ENCODE results near the gene TEPSIN. TPM values are rescaled to one million over a fixed set of nuclear protein-coding genes. Genes with fewer than 3 reads are reported as not detected.

Gene TEPSIN
- total and polyA plus RNA-seq, 2 donors (not counting 3 experiments of a cell fraction or from before 2014, with no cell fraction given): 41.6 to 45.3 TPM

- Histone ChIP-seq H3K4me1 (ENCODE audit: control insufficient read depth, extremely low read depth, insufficient read depth, low read length) (peaks cover 6% of the 10 kb centered on the region), H4K20me1 (replicated peaks; ENCODE audit: control insufficient read depth, extremely low read depth, insufficient read depth, low read length) (no peaks in the 10 kb centered on the region), H3K9ac (replicated peaks; ENCODE audit: extremely low read depth, insufficient read depth, low read length) (no peak overlapping the region), H3K79me2 (ENCODE audit: control insufficient read depth, insufficient read depth, low read length) (peaks cover 20% of the 10 kb centered on the region), H3K27ac (ENCODE audit: insufficient read depth, low read depth, low read length) (no peak overlapping the region), H3K4me3 (replicated peaks in 1 of 3; ENCODE audit: insufficient read depth in 1 of 3, low read depth in 1 of 3, low read length in 3 of 3) (no peak overlapping the region), H3K27me3 (ENCODE audit: control insufficient read depth in 2 of 2, insufficient read depth in 2 of 2, low read length in 2 of 2) (no peaks in the 10 kb centered on the region), H2AFZ (ENCODE audit: low read depth, low read length) (no peak overlapping the region), H3K9me3 (replicated peaks; ENCODE audit: control insufficient read depth, insufficient read depth, low read length) (no peaks in the 10 kb centered on the region), H3K9me1 (replicated peaks; ENCODE audit: control insufficient read depth, extremely low read depth, insufficient read depth, low read length) (no peaks in the 10 kb centered on the region), H3K4me2 (ENCODE audit: insufficient read depth, low read length) (no peak overlapping the region), H3K36me3 (ENCODE audit: control insufficient read depth in 2 of 2, extremely low read depth in 1 of 2, insufficient read depth in 2 of 2, low read length in 2 of 2) (peaks cover 0 to 6% of the 10 kb centered on the region in 2 experiments)
- POLR2A ChIA-PET: no interaction called here
- no peak for TF ChIP-seq POLR2AphosphoS5 (IDR thresholded peaks at IDR 0.05; ENCODE audit: insufficient read depth, low read depth, low read length)
- TF ChIP-seq POLR2A (IDR thresholded peaks at IDR 0.05; ENCODE audit: low read depth, low read length): peak; percentile 39
- CTCF ChIA-PET: interaction anchor here (3.1 kb wide), 1 partner anchor 99 kb away, joined by 33 read pairs; no protein-coding TSS in a partner anchor
- intact Hi-C loops (cut with micrococcal nuclease): loop anchor here (1.0 kb wide), 2 partner anchors 99 to 140 kb away; no protein-coding TSS in a partner anchor
- dilution Hi-C loops (cut with MboI; ENCODE audit: extremely low pct_ligation_motif_present, low sequenced_read_pairs): no loop called here
- FAIRE-seq: no peak
- no peak for DNase-seq (ENCODE audit: low read depth, low spot score)
- BruUV-seq (replicated peaks): no TSS peak
These were observed 2.3 kb upstream of the TEPSIN start for GRCh38 chr17:81241203-81241602.

DNA sequence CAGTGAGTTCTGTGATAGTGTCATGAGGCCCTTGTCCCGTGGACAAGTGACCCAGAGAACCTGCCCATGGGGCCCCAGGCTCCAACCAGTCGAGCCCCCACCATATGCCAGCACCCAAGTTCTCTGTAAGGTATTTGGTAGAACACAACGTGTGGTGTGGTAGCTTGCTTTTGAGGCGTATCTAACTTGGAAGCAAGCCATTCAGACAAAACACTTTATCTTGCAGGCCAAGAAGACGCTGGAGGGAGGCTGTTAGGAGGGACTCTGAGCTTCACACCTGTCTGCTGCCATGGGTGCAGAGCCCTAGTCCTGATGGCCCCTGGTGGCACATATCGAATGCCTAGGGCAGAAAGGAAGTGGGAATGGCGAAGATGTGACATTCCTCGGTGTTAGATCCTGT, 1.9 kb upstream of the TEPSIN start:
- Histone ChIP-seq H3K9me1 (replicated peaks; ENCODE audit: control insufficient read depth, extremely low read depth, insufficient read depth, low read length) (no peaks in the 10 kb centered on the region), H3K4me2 (ENCODE audit: insufficient read depth, low read length) (no peak overlapping the region), H3K27me3 (ENCODE audit: control insufficient read depth in 2 of 2, insufficient read depth in 2 of 2, low read length in 2 of 2) (no peaks in the 10 kb centered on the region), H3K36me3 (ENCODE audit: control insufficient read depth in 2 of 2, extremely low read depth in 1 of 2, insufficient read depth in 2 of 2, low read length in 2 of 2) (peaks cover 0 to 10% of the 10 kb centered on the region in 2 experiments), H3K9me3 (replicated peaks; ENCODE audit: control insufficient read depth, insufficient read depth, low read length) (no peaks in the 10 kb centered on the region), H4K20me1 (replicated peaks; ENCODE audit: control insufficient read depth, extremely low read depth, insufficient read depth, low read length) (no peaks in the 10 kb centered on the region), H3K4me3 (replicated peaks in 1 of 3; ENCODE audit: insufficient read depth in 1 of 3, low read depth in 1 of 3, low read length in 3 of 3) (no peak overlapping the region), H3K9ac (replicated peaks; ENCODE audit: extremely low read depth, insufficient read depth, low read length) (no peak overlapping the region), H3K27ac (ENCODE audit: insufficient read depth, low read depth, low read length) (no peak overlapping the region), H3K79me2 (ENCODE audit: control insufficient read depth, insufficient read depth, low read length) (peaks cover 20% of the 10 kb centered on the region), H3K4me1 (ENCODE audit: control insufficient read depth, extremely low read depth, insufficient read depth, low read length) (peaks cover 6% of the 10 kb centered on the region), H2AFZ (ENCODE audit: low read depth, low read length) (no peak overlapping the region)
- FAIRE-seq (no peak), DNase-seq (ENCODE audit: low read depth, low spot score) (no peak)
- BruUV-seq (replicated peaks): no TSS peak
- intact Hi-C loops (cut with micrococcal nuclease) (loop anchor here (1.0 kb wide), 2 partner anchors 98 to 139 kb away; no protein-coding TSS in a partner anchor), dilution Hi-C loops (cut with MboI; ENCODE audit: extremely low pct_ligation_motif_present, low sequenced_read_pairs) (no loop called here)
- ChIA-PET POLR2A (no interaction called here), CTCF (interaction anchor here (1.2 to 3.1 kb wide), 2 partner anchors 96 to 98 kb away, joined by 5 to 33 read pairs; no protein-coding TSS in a partner anchor)
- TF ChIP-seq POLR2A (IDR thresholded peaks at IDR 0.05; ENCODE audit: low read depth, low read length): no peak
- no peak for TF ChIP-seq CTCF (IDR thresholded peaks at IDR 0.05; ENCODE audit: extremely low read depth in 1 of 2, insufficient read depth in 1 of 2, low read depth in 1 of 2, low read length in 2 of 2)
- no peak for TF ChIP-seq JUN (IDR thresholded peaks at IDR 0.05; ENCODE audit: borderline replicate concordance, insufficient read depth, insufficient read length, low read depth)
- TF ChIP-seq FOS (IDR thresholded peaks at IDR 0.05; ENCODE audit: borderline replicate concordance, insufficient read depth, low read length): no peak
- no peak for TF ChIP-seq MYC (IDR thresholded peaks at IDR 0.05; ENCODE audit: low read depth, low read length)
- TF ChIP-seq MAX (IDR thresholded peaks at IDR 0.05; ENCODE audit: insufficient read depth, insufficient read length): no peak
- no peak for TF ChIP-seq EZH2 (IDR thresholded peaks at IDR 0.05; ENCODE audit: borderline replicate concordance, low read depth, low read length, severe bottlenecking)
- TF ChIP-seq GATA2 (IDR thresholded peaks at IDR 0.05; ENCODE audit: insufficient read depth, insufficient read length, low read depth, low read length): no peak
- TF ChIP-seq POLR2AphosphoS5 (IDR thresholded peaks at IDR 0.05; ENCODE audit: insufficient read depth, low read depth, low read length): no peak

All from endothelial cell of umbilical vein (primary cell).